Stimulated activated CD8-positive, alpha-beta memory T cell treated with anti-CD3 and anti-CD28 coated beads, Interleukin-15, amount 100 ng/mL, for 24 hours (primary cell): ENCODE measurements around the gene CDC14B.
"Not testable (repeated sequence)": the region's sequence is repeated elsewhere in the genome, so short reads cannot be mapped to it uniquely, and the experiment has no call there.

Source experiments
- DNase-seq: peaks from one replicate; pipeline ENCODE4 v3.0.0-alpha.2; 2020; ENCODE audit warnings: low read depth

CDC14B gene

DNA sequence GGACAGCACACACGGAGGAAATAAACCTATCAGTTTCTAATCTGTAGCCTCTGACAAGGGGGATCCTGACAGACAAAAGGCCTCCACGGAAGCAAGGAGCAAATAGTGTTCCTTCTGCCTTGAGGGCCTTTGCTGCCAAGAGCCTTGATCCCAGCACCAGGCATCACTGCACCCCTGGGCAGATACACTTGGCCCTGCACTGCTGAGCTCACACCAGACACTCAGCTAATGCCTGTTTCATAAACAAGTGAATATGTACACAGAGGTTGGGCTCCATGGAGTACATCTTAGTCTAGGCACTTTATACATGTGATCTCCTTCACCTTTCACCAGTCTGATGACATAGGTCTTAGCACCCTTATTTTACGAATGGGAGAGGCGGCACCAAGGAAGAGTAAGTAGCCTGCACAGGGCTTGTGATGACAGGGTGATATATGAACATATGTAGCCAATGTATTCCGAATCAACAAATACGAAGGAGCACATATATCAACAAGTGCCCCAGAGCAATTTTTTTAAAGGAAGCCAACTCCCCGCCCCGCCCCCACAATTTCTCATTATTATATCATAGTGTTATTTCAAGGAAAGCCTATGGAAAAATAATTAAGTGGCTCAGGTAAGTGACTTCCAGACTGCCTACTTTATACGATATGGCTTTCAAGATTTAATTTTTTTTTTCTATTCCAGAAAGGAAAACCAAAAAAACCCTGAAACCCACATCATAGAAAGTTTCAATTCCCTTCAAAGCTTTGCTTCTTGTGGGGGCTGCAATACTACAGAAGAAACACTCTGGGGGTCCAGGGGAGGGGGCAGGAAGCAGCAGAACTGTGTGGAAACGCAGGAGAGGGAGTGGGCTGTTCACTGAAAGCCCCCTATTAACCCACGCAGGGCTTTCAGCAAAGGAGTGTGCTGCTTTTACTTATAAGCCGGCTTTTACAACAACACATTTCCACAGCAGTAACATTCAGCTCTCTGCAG, 32.0 kb downstream of the CDC14B start:
- no peak for DNase-seq

- no peak for DNase-seq
These were observed 34.2 kb downstream of the CDC14B start for GRCh38 chr9:96585426-96585825.

- not testable (repeated sequence) for DNase-seq
These were observed 37.4 kb downstream of the CDC14B start for GRCh38 chr9:96582199-96582598.

DNA sequence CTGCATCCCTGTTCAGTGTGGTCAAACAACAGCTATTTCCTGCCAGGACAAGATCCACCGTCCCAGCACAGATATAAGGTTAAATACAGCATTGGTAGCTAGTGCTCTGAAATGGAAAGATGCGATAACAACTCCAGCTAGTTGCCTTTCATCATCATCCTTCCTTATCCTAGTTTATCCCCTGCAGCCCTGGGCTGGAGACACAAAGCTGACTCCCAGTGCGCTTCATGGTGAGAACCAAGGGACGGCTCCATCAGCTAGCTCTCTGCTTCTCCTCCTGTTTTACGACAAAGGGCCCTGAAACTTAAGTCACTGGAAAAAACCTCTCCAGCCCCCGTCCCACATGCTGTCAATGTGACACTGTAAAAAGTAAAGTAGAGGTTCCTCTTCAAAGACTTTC, 37.9 kb downstream of the CDC14B start:
- DNase-seq: no peak

GRCh38 chr9:96581301-96581700, 38.3 kb downstream of the CDC14B start:
- DNase-seq: no peak

- DNase-seq: no peak
These were observed 44.7 kb downstream of the CDC14B start for GRCh38 chr9:96574931-96575351.

- DNase-seq: no peak
These were observed 45.2 kb downstream of the CDC14B start for GRCh38 chr9:96574455-96574854.

DNA sequence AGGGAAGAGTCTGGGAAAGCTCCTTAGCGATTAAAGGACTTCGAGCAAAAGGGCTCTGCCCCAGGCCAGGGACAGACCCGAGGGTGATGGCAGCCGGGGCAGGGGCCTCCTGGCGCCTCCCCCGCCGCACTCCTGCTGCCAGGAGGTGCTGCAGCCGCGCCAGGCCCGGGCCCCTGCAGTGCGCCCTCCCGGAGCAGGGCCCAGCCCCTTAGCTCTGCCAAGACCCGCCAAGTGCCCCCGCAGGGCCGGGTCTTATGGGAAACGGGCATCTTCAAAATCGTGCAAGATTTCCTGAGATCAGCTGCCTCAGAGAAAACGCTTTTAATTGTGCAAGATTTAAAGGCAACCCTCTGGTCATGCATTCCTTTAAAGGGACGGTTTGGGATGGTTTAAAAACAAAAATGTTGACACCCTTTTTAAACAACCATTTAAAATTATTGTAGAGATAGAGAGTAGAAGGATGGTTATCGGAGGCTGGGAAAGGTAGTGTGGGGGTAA, 52.4 kb downstream of the CDC14B start:
- DNase-seq: no peak

GRCh38 chr9:96566498-96567202, 53.0 kb downstream of the CDC14B start:
- DNase-seq: peak; percentile 41

GRCh38 chr9:96565671-96566497, 53.8 kb downstream of the CDC14B start:
- DNase-seq: no peak

DNA sequence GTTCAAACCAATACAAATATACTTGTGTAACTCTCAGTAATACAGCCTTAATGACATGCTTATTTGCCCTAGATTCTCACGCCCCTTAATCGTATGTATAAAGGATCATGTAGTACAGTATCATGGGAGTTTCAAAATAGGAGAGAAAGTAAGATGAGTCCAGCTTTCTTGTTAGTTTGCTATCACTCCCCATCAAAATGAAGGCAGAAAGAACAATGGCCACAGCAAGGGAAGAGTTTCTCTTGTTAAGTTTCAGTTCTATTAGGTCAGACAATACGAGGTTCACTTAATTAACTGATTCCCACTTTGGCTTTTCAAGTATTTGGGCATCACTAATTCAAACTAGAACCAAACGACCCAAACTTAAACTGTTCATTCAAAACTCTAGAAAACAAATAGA, 55.4 kb downstream of the CDC14B start:
- DNase-seq: no peak

- DNase-seq: no peak
These were observed 60.2 kb downstream of the CDC14B start for GRCh38 chr9:96559339-96559943.

GRCh38 chr9:96557921-96558320, 61.7 kb downstream of the CDC14B start:
- DNase-seq: no peak

- DNase-seq: no peak
These were observed 62.8 kb downstream of the CDC14B start for GRCh38 chr9:96556701-96557461.

- no peak for DNase-seq
These were observed 63.9 kb downstream of the CDC14B start for GRCh38 chr9:96555567-96556386.

DNA sequence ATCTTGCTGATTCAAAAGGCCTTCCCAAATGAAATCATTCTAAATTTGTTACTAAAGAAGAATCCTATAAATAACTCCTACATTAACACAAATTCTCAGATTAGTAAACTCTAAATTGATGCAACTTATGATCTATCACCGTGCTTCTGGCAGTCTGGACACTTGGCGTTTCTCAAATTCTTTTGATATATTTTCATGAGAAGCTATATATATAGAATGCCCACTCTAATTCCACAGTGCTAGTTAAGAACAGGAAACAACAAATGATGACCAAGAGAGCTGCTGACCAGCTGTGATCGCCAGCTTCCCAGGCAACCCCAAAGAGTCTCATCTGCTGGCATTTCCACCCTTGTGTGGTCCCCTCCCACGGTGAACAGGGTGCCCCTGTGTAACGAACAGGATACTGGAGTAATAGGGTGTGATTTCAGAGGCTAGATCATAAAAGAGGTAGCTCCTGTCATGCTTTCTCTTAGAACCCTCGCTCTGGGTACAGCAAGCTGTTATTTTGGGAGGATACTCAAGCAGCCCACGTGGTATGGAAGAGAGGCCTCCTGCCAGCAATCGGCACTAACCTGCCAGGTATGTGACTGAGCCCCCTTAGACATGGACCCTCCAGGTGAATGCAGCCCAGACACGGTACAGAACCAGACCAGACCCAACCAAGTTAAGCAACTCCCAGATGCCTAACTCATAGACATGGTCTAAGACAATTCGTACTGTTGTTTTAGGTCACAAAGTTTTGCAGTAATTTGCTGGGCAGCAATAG, 64.7 kb downstream of the CDC14B start:
- DNase-seq: no peak

DNA sequence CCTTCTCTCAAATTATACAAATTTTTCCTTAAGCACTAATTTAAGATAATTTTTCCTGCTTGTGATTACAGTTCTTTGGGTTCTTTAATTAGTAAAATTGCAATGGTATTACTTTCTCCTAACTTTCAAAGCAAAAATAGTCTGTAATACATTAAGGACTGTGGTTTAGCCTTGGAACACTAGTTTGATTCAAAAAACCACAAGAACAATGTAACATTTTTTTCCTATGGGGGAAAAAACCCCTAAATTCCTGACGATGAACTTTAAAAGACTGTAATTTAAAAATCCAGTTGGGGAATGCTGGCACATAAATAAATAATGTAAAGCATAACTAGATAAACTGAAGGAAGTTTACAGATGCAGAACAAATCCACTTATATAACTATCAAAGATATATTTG, 65.3 kb downstream of the CDC14B start:
- DNase-seq: no peak

DNA sequence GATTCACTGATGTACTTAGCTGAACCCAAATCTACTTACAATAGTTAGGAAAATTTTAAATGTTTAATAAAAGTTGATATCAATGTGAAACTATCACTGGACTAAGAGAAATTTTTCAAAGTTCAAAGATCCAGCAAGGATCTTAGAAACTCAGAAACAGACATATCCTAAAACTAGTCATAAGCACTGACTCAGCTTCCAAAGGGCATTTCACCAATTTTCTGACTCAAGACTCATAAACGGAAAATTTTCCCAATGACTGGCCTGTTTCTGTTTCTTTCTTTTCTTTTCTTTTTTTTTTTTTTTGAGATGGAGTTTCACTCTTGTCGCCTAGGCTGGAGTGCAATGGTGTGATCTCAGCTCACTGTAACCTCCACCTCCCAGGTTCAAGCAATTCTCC, 66.6 kb downstream of the CDC14B start:
- DNase-seq: no peak

DNA sequence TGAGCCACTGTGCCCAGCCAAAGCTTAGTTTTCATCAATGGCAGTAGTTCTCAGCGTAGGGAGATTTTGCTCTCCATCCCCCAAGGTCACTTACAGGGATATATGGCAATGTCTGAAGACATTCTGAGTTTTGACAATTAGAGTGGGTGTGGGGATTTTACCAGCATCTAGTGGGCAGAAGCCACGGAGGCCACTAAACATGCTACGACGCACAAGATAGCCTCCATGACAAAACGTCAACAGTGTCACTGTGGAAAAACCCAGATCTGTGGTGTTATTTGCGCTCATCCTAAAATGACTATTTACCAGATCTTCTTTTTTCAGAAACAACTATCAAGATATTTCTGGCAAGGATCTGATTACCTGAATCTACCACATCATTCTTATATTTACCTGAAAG, 68.2 kb downstream of the CDC14B start:
- DNase-seq: no peak
